Dedifferentiated amniotic fluid mesenchymal stem cell (primary cell): Measurements from ENCODE around the gene CD300E.
A peak's percentile ranks its signal among the peaks of the same experiment; 100 is the strongest.
"Not testable (repeated sequence)": the region's sequence is repeated elsewhere in the genome, so short reads cannot be mapped to it uniquely, and the experiment has no call there.

ENCODE experiments used
- DNase-seq: peaks from one replicate; pipeline ENCODE4 v3.0.0-alpha.2; 2016; ENCODE audit errors: extremely low spot score

Gene CD300E

GRCh38 chr17:74635418-74635817 lies 11.9 kb upstream of the CD300E start:
- no peak for DNase-seq

GRCh38 chr17:74633326-74633725 lies 9.8 kb upstream of the CD300E start:
- no peak for DNase-seq

GRCh38 chr17:74632617-74633016 lies 9.1 kb upstream of the CD300E start:
- DNase-seq: no peak

- no peak for DNase-seq
Observed at GRCh38 chr17:74631468-74632450, 8.2 kb upstream of the CD300E start.

- not testable (repeated sequence) for DNase-seq
Observed at GRCh38 chr17:74630251-74630650, 6.7 kb upstream of the CD300E start.

- DNase-seq: no peak
Observed at GRCh38 chr17:74625661-74626060, 2.1 kb upstream of the CD300E start.

GRCh38 chr17:74624131-74624530 lies 593 bp upstream of the CD300E start:
- no peak for DNase-seq

GRCh38 chr17:74619077-74619673 lies 4.4 kb downstream of the CD300E start:
- no peak for DNase-seq

GRCh38 chr17:74618451-74618850 lies 5.1 kb downstream of the CD300E start:
- no peak for DNase-seq

- no peak for DNase-seq
Observed at GRCh38 chr17:74616696-74617095, 6.8 kb downstream of the CD300E start.

- no peak for DNase-seq
Observed at GRCh38 chr17:74612046-74612445, 11.5 kb downstream of the CD300E start.

- DNase-seq: no peak
Observed at GRCh38 chr17:74610108-74610507, 13.4 kb downstream of the CD300E start.

GRCh38 chr17:74608511-74608910 lies 15.0 kb downstream of the CD300E start:
- no peak for DNase-seq

GRCh38 chr17:74607221-74607620 lies 16.3 kb downstream of the CD300E start:
- DNase-seq: no peak

- DNase-seq: no peak
Observed at GRCh38 chr17:74606050-74606449, 17.5 kb downstream of the CD300E start.

GRCh38 chr17:74605361-74605760 lies 18.2 kb downstream of the CD300E start:
- DNase-seq: peak; percentile 74

GRCh38 chr17:74604761-74605160 lies 18.8 kb downstream of the CD300E start:
- no peak for DNase-seq

GRCh38 chr17:74604200-74604599 lies 19.3 kb downstream of the CD300E start:
- no peak for DNase-seq

- no peak for DNase-seq
Observed at GRCh38 chr17:74603746-74604145, 19.8 kb downstream of the CD300E start.

GRCh38 chr17:74603037-74603635 lies 20.4 kb downstream of the CD300E start:
- no peak for DNase-seq

GRCh38 chr17:74601944-74602572 lies 21.5 kb downstream of the CD300E start:
- no peak for DNase-seq

- no peak for DNase-seq
Observed at GRCh38 chr17:74599448-74599939, 24.0 kb downstream of the CD300E start.
